Stomach (tissue), 4 donors: ENCODE data around the gene PGAP6.

Experiments
- POLR2A ChIP-seq, 4 donors: fragments of 450-650 bp; IDR thresholded peaks; one replicate each; pipeline ENCODE4 v1.6.1; 2016; ENCODE audit warnings: antibody characterized with exemption in 4 of 4, control low read depth in 2 of 4, mild to moderate bottlenecking in 1 of 4, moderate library complexity in 1 of 4
- POLR2AphosphoS5 ChIP-seq, 3 donors: sonication (generic); formaldehyde crosslinking; IDR thresholded peaks; one replicate each; pipeline ENCODE4 v1.6.1; 2016; ENCODE audit warnings: antibody characterized with exemption in 3 of 3
- TF ChIP-seq, protein P1 (sequence below), 7 experiments: fragments of 450-650 bp in 4 of 7; fragments of 200-600 bp in 3 of 7; sonication (generic) in 3 of 7; IDR thresholded peaks; one replicate each; pipeline ENCODE4 v1.5.1; 2016 to 2019; ENCODE audit warnings: antibody characterized with exemption in 7 of 7, control low read depth in 2 of 7, mild to moderate bottlenecking in 1 of 7

DNA sequence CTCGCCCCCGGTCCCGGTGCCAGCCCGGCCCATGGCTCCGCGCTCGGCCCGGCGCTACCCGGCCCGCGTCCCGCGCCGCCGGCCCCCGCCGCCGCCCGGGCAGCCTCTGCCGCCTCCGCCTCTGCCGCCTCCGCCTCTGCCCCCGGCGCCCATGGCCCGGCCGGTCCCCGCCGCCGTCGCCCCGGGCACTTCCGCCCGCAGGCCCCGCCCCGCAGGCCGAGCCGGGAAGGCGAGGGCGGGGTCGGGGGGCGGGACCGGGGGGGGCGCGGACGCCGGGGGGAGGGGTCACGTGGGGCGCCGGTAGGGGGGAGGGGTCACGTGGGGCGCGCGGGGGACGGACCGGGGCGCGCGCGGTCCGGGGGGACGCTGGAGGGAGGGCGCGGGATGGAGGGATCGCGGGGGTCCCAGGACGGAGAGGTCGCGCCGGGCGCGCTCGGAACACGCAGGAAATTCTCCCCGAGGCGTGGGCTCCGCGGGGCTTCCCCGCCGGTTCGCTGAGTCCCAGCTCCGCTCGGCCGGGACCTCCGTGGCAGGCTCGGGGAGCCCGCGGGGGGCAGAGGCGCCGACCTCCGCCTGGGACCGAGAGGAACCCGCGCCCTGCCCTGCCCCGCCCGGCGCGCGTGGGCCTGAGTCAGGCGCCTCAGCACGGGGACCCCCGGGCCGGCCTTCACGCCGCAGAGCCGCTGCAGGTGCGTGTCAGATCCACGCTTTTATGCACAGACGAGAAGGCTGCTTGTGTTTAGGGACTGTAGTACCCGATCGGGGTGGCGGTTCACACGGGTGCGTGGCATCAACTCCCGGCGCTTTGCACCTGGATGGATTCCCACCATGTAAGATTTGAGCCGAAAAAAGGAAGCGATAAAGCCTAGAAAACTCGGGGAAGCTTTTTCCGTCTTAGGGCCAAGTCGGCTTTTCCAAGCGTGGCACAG lies at the start of gene PGAP6:
- TF ChIP-seq POLR2A (IDR thresholded peaks at IDR 0.05) (no peak), POLR2AphosphoS5 (IDR thresholded peaks at IDR 0.05) (peak in 2 of 3 donors; percentile 42 to 59)
- TF ChIP-seq, protein P1, sequence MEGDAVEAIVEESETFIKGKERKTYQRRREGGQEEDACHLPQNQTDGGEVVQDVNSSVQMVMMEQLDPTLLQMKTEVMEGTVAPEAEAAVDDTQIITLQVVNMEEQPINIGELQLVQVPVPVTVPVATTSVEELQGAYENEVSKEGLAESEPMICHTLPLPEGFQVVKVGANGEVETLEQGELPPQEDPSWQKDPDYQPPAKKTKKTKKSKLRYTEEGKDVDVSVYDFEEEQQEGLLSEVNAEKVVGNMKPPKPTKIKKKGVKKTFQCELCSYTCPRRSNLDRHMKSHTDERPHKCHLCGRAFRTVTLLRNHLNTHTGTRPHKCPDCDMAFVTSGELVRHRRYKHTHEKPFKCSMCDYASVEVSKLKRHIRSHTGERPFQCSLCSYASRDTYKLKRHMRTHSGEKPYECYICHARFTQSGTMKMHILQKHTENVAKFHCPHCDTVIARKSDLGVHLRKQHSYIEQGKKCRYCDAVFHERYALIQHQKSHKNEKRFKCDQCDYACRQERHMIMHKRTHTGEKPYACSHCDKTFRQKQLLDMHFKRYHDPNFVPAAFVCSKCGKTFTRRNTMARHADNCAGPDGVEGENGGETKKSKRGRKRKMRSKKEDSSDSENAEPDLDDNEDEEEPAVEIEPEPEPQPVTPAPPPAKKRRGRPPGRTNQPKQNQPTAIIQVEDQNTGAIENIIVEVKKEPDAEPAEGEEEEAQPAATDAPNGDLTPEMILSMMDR (IDR thresholded peaks at IDR 0.05): no peak
